Esophagus squamous epithelium (tissue), 5 donors: ENCODE measurements around the gene HKDC1. TPM values are rescaled to one million over a fixed set of nuclear protein-coding genes. Genes with fewer than 3 reads are reported as not detected.

Experiments
- DNase-seq: peaks from one replicate; lab custom pipeline; 2025; lab: John Stamatoyannopoulos, UW
- H3K27ac ChIP-seq, 4 donors: fragments of 200-600 bp; sonication (generic); one replicate each; pipeline ENCODE4 v1.5.1; 2016 to 2019; ENCODE audit warnings: mild to moderate bottlenecking in 1 of 4
- H3K27me3 ChIP-seq, 4 donors: fragments of 200-600 bp; sonication (generic); 1 replicate in 3 of 4; 2 replicates in 1 of 4; pipeline versions ENCODE4 v1.5.1 to v1.6.0; 2017 to 2021; ENCODE audit warnings: antibody characterized with exemption in 1 of 4
- H3K36me3 ChIP-seq, 3 donors: fragments of 200-600 bp; sonication (generic); one replicate each; pipeline ENCODE4 v1.5.1; 2016 to 2019
- H3K4me1 ChIP-seq, 3 donors: fragments of 200-600 bp; sonication (generic); one replicate each; pipeline ENCODE4 v1.5.1; 2017 to 2019
- H3K4me3 ChIP-seq, 4 donors: fragments of 200-600 bp; sonication (generic); 1 replicate in 3 of 4; 2 replicates in 1 of 4; pipeline ENCODE4 v1.5.1; 2016 to 2019; ENCODE audit warnings: mild to moderate bottlenecking in 2 of 4, moderate library complexity in 1 of 4
- H3K9me3 ChIP-seq, 3 donors: fragments of 200-600 bp; sonication (generic); one replicate each; pipeline ENCODE4 v1.5.1; 2016 to 2019
- CTCF ChIP-seq, 6 experiments: fragments of 450-650 bp in 4 of 6; fragments of 200-600 bp in 2 of 6; sonication (generic) in 2 of 6; IDR thresholded peaks; one replicate each; pipeline ENCODE4 v1.5.1; 2016 to 2019; ENCODE audit warnings: antibody characterized with exemption in 6 of 6, mild to moderate bottlenecking in 4 of 6, moderate library complexity in 4 of 6
- POLR2A ChIP-seq, 4 donors: fragments of 450-650 bp; IDR thresholded peaks; one replicate each; pipeline ENCODE4 v1.6.1; 2017; ENCODE audit warnings: antibody characterized with exemption in 4 of 4, mild to moderate bottlenecking in 4 of 4, moderate library complexity in 3 of 4
- WGBS, 2 donors: methylation state at CpG; one replicate each; pipeline ENCODE4 v1.1.5; 2018; 5-methylcytosine and 5-hydroxymethylcytosine counted together
- intact Hi-C: fragments of 100-400 bp; cut with DNase I; formaldehyde crosslinking; loops from one replicate; pipeline ENCODE4 v1.15.0; 2022
- total RNA-seq, 4 donors: library from RNA; depleted of rRNA; stranded (reverse); fragments of >200 nt; gene quantifications; one replicate each; pipeline ENCODE4 v1.1.0, GENCODE V29; 2016
- donor health status: DM: yes; HTN: yes; CAD: no.

Gene HKDC1
- total RNA-seq, 4 donors from 2014 or later = 0.19 to 1.5 (median 0.19) TPM; not detected in 1

- H3K36me3 ChIP-seq = no peaks in the 10 kb centered on the region
- intact Hi-C loops = loop anchor here (5.0 to 10.0 kb wide), 2 partner anchors 65 to 152 kb away; no protein-coding TSS in a partner anchor
- H3K27ac ChIP-seq = peak overlapping the region in 1 of 4 donors; percentile 35
- TF ChIP-seq CTCF (IDR thresholded peaks at IDR 0.05) (no peak), POLR2A (IDR thresholded peaks at IDR 0.05) (no peak)
- H3K27me3 ChIP-seq = no peaks in the 10 kb centered on the region
- no peak overlapping the region for H3K4me3 ChIP-seq
- 60 to 63% methylated on average over 6 of the region's 6 CpGs for WGBS, 2 donors
- no peak for DNase-seq
- no peaks in the 10 kb centered on the region for H3K9me3 ChIP-seq
- H3K4me1 ChIP-seq = peaks cover 0 to 35% (median 11%) of the 10 kb centered on the region in 3 donors
Observed at GRCh38 chr10:69239816-69240434, 19.8 kb downstream of the HKDC1 start.

GRCh38 chr10:69240455-69240854, 20.3 kb downstream of the HKDC1 start:
- DNase-seq = no peak
- intact Hi-C loops = loop anchor here (10.0 kb wide), 1 partner anchor 64 kb away; no protein-coding TSS in a partner anchor
- Histone ChIP-seq H3K36me3 (no peaks in the 10 kb centered on the region), H3K4me3 (no peak overlapping the region), H3K27me3 (no peaks in the 10 kb centered on the region), H3K9me3 (no peaks in the 10 kb centered on the region), H3K4me1 (peaks cover 0 to 35% (median 11%) of the 10 kb centered on the region in 3 donors), H3K27ac (peak overlapping the region in 1 of 4 donors; percentile 35)
- TF ChIP-seq POLR2A (IDR thresholded peaks at IDR 0.05) = no peak
- no peak for TF ChIP-seq CTCF (IDR thresholded peaks at IDR 0.05)
- WGBS, 2 donors = 91 to 96% methylated on average over 7 of the region's 11 CpGs

GRCh38 chr10:69241575-69241974, 21.4 kb downstream of the HKDC1 start:
- Histone ChIP-seq H3K27ac (peak overlapping the region in 1 of 4 donors; percentile 16), H3K4me3 (no peak overlapping the region), H3K9me3 (no peaks in the 10 kb centered on the region), H3K36me3 (no peaks in the 10 kb centered on the region), H3K27me3 (no peaks in the 10 kb centered on the region), H3K4me1 (peaks cover 0 to 35% (median 11%) of the 10 kb centered on the region in 3 donors)
- 51 to 61% methylated on average over 7 of the region's 7 CpGs for WGBS, 2 donors
- DNase-seq = no peak
- no peak for TF ChIP-seq POLR2A (IDR thresholded peaks at IDR 0.05)
- no peak for TF ChIP-seq CTCF (IDR thresholded peaks at IDR 0.05)
- intact Hi-C loops = loop anchor here (10.0 kb wide), 1 partner anchor 63 kb away; no protein-coding TSS in a partner anchor

- peaks cover 0 to 35% (median 11%) of the 10 kb centered on the region in 3 donors for H3K4me1 ChIP-seq
- no peak overlapping the region for H3K27ac ChIP-seq
- no peaks in the 10 kb centered on the region for H3K9me3 ChIP-seq
- H3K4me3 ChIP-seq = no peak overlapping the region
- no peaks in the 10 kb centered on the region for H3K36me3 ChIP-seq
- H3K27me3 ChIP-seq = no peaks in the 10 kb centered on the region
- intact Hi-C loops = loop anchor here (10.0 kb wide), 1 partner anchor 63 kb away; no protein-coding TSS in a partner anchor
- DNase-seq = no peak
- 81 to 91% methylated on average over 10 to 11 of the region's 11 CpGs for WGBS, 2 donors
- TF ChIP-seq CTCF (IDR thresholded peaks at IDR 0.05) (no peak), POLR2A (IDR thresholded peaks at IDR 0.05) (no peak)
Observed at GRCh38 chr10:69242040-69242851, 22.1 kb downstream of the HKDC1 start.

GRCh38 chr10:69242852-69243212, 22.7 kb downstream of the HKDC1 start:
- intact Hi-C loops = loop anchor here (10.0 kb wide), 1 partner anchor 62 kb away; no protein-coding TSS in a partner anchor
- H3K4me3 ChIP-seq = no peak overlapping the region
- H3K4me1 ChIP-seq = peaks cover 0 to 30% (median 11%) of the 10 kb centered on the region in 3 donors
- H3K27me3 ChIP-seq = no peaks in the 10 kb centered on the region
- H3K27ac ChIP-seq = no peak overlapping the region
- DNase-seq = no peak
- H3K36me3 ChIP-seq = no peaks in the 10 kb centered on the region
- H3K9me3 ChIP-seq = no peaks in the 10 kb centered on the region
- TF ChIP-seq CTCF (IDR thresholded peaks at IDR 0.05) = no peak
- TF ChIP-seq POLR2A (IDR thresholded peaks at IDR 0.05) = no peak
- WGBS, 2 donors = 75 to 77% methylated on average over 3 to 4 of the region's 5 CpGs
